ENCODE data around the gene PGC. TPM values are rescaled to one million over a fixed set of nuclear protein-coding genes. Genes with fewer than 3 reads are reported as not detected.

PGC gene
- total RNA-seq, 2 experiments from 2014 or later, result not detected

DNA sequence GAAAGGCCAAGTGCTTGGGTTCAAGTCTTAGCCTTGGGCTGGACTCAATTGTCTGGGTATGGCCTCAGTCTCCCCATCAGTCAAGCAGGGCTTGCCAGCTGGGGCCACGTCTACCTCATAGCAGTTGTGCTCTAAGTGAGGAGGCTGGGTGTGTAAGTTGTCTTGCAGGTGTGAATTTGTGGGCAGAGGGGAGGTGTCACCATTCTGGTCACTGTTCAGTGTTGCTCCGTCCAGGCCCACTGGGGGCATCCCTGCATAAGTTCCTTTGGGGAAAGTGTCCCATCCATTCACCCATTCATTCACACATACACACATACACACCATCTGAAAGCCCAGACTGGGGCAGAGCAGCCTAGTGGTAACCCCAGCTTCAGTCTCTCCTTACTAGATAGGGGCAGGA is 48.1 kb downstream of the PGC start:
- H3K27me3 Mint-ChIP-seq, result no peaks in the 10 kb centered on the region
- ATAC-seq, result no peak
- no peak for DNase-seq
- no peak overlapping the region for H3K27ac Mint-ChIP-seq
- H3K9me3 Mint-ChIP-seq (ENCODE audit: low read depth), result no peaks in the 10 kb centered on the region
- no peaks in the 10 kb centered on the region for H3K4me1 Mint-ChIP-seq
- H3K36me3 Mint-ChIP-seq, result no peaks in the 10 kb centered on the region
- H3K4me3 Mint-ChIP-seq, result no peak overlapping the region
- CTCF ChIA-PET, result interaction anchor here (1.3 kb wide), 1 partner anchor 17 kb away, joined by 3 read pairs; no protein-coding TSS in a partner anchor

DNA sequence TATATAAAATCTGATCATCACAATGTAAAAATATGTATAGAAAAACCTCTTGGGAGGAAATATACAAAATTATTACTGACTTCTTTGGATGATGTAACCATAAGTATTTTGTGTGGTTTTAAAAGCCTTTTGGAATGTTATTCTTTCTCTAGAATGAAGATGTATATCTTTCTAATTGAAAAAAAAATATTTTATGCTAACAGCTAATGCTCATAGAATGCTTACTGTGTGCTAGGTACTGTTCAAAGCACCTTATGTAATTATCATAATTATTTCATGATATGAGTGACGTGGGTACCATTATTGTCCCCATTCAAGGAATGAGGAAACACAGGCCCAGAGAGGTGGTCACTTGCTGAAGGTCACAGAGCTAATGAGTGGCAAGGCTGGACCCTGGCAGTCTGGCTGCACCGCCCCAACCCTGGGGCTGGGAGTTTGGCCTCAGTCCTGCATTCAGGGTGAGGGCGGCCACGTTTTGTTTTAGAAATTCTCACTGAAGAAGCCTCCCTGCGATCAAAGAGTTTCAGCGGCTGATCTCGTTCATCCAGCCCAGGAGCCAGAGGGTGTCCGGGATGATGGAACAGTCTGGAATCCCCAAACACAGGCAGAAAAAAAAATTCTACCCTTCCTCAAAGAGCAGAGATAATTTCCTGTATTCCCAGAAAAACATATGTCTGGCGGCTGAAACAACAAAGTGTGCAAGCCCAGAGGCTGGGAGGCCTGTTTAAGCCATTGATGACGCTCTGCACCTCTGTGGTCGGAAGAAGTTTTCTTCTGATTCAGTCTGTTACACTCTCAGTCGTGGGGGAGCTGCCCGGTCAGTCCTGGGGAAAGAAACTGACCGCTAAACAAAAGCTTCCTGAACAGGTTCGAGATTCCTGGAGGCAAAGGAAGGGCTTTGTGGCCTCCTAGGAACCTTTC is 49.1 kb downstream of the PGC start:
- CTCF ChIA-PET, result no interaction called here
- Mint-ChIP-seq H3K4me3 (no peak overlapping the region), H3K4me1 (no peaks in the 10 kb centered on the region), H3K27ac (no peak overlapping the region), H3K27me3 (no peaks in the 10 kb centered on the region), H3K36me3 (no peaks in the 10 kb centered on the region), H3K9me3 (ENCODE audit: low read depth) (no peaks in the 10 kb centered on the region)
- ATAC-seq (no peak), DNase-seq (no peak)

DNA sequence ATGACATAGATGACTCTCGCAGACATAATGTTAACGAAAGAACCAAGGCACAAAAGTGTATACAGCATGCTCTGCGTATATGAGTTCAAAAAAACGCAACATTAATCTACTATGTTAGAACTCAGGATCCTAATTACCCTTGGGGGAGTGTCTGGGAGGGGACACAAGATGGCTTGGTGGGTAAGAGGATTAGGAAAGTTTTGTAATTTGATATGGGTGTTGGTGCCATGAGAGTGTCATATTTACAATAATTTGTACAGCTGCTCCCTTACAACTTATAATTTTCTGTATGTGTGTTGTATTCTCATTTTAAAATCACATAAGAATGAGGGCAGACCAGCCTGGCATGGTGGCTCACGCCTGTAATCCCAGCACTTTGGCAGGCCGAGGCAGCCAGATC is 50.4 kb downstream of the PGC start:
- Mint-ChIP-seq H3K4me3 (no peak overlapping the region), H3K27me3 (no peaks in the 10 kb centered on the region), H3K4me1 (no peaks in the 10 kb centered on the region), H3K27ac (no peak overlapping the region), H3K36me3 (no peaks in the 10 kb centered on the region), H3K9me3 (ENCODE audit: low read depth) (no peaks in the 10 kb centered on the region)
- CTCF ChIA-PET, result no interaction called here
- DNase-seq (no peak), ATAC-seq (no peak)

DNA sequence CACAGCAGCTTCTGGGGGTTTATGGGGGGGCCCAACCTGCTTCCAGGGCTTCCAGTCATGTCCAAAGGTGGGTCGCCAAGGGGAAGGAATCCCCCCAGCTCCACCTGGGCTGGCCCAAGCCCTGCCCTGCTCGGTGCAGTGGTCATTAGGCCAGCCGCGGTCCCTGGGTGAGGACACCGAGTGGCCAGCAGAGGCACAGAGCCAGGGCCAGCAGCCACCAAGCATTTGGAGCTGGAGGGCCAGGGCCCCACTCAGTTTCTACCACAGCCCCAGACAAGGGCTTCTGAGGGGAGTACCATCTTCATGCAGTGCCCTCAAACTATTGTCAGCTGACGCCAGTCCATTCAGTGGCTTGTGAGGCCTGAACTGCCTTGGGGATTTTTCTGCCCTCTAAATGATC is 51.4 kb downstream of the PGC start:
- Mint-ChIP-seq H3K4me1 (no peaks in the 10 kb centered on the region), H3K27ac (no peak overlapping the region), H3K27me3 (no peaks in the 10 kb centered on the region), H3K4me3 (no peak overlapping the region), H3K36me3 (no peaks in the 10 kb centered on the region), H3K9me3 (ENCODE audit: low read depth) (no peaks in the 10 kb centered on the region)
- ATAC-seq (no peak), DNase-seq (no peak)
- CTCF ChIA-PET, result interaction anchor here (0.5 to 1.4 kb wide), 5 partner anchors 10 to 192 kb away, joined by 3 to 5 read pairs (median 3); partner anchors contain the start of gene TOMM6

DNA sequence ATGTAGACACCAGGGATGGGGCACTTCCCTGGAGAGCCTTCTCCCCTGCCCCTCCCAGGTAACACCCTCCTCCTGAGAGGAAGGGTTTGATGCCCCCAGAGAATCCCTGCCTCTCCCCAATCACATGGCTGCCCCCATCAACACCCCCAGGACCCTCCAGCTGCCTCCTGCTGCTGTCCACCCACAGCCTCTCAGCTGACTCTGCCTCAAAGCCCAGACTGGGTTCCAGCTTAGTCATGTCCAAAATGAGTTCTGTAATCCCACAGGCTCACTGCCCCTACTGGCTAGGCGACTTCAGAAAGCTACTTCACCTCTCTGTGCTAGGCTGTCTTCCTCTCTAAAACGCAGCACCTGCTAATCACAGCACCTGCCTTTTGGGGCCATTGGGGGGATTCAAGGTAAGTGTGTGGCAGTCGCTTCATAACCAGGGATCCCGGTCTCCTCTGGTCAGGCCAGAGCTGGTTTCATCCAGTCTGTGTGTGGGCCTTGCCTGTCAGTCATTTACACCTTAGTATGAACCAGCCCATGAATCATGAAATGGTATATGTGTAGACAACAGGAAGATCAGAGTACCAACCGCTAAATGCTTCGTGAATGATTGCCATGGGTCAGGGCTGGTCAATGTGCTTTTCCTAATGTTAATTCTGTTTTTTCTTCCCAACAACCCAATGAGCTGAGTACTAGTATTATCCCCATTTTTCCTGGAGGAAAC is 52.2 kb downstream of the PGC start:
- CTCF ChIA-PET, result interaction anchor here (0.7 to 2.1 kb wide), 4 partner anchors 11 to 20 kb away, joined by 3 to 10 read pairs (median 4); no protein-coding TSS in a partner anchor
- Mint-ChIP-seq H3K27ac (no peak overlapping the region), H3K4me1 (no peaks in the 10 kb centered on the region), H3K27me3 (no peaks in the 10 kb centered on the region), H3K4me3 (no peak overlapping the region), H3K9me3 (ENCODE audit: low read depth) (no peaks in the 10 kb centered on the region), H3K36me3 (no peaks in the 10 kb centered on the region)
- no peak for ATAC-seq
- DNase-seq, result no peak

DNA sequence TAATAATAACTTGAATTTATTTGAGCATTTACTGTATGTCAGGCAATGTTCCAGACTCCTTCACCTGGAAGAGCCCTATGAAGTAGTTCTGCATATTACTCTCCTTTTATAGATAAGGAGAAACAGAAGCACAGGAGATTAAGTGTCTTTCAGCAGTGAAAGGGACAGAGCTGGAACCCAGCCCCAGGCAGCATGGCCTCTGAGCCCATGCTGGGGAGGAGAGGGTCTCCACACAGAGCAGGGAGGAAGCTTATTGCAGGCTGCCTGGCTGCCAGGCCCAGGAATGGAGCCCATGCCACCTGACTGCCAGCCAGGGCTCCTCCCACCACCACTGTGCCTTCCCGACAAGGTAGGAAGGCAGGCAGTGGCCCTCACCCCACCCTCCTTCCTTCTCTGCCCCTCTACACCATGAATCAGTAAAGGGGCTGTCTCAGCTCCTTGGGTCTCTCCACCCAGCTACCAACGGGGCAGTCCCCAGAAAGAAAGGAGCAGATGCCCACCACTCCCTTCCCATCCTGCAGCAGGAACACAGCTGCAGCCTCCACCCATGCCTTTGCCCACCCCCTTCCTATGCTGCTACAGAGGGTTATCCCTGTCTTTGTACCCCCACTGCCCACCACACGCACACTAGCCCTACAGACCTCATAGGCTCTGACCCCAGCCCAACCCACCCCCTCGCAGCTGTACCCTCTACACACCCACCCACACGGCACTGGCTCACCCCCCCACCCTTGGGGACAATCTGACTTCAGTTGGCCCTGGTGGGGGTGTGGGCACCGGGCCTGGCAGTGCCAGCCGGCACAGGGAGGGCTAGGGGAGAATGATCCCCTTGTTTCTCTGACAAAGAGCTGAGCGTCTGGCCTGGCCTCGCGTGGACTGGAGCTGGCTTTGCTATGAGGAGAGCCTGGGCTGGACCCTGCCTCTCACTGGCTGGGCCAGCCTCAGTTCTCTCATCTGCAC is 53.6 kb downstream of the PGC start:
- no peak for ATAC-seq
- Mint-ChIP-seq H3K36me3 (no peaks in the 10 kb centered on the region), H3K4me1 (peaks cover 10% of the 10 kb centered on the region), H3K4me3 (no peak overlapping the region), H3K27ac (no peak overlapping the region), H3K27me3 (no peaks in the 10 kb centered on the region), H3K9me3 (ENCODE audit: low read depth) (no peaks in the 10 kb centered on the region)
- CTCF ChIA-PET, result interaction anchor here (1.0 to 2.1 kb wide), 3 partner anchors 10 to 13 kb away, joined by 3 to 10 read pairs (median 4); no protein-coding TSS in a partner anchor
- no peak for DNase-seq

DNA sequence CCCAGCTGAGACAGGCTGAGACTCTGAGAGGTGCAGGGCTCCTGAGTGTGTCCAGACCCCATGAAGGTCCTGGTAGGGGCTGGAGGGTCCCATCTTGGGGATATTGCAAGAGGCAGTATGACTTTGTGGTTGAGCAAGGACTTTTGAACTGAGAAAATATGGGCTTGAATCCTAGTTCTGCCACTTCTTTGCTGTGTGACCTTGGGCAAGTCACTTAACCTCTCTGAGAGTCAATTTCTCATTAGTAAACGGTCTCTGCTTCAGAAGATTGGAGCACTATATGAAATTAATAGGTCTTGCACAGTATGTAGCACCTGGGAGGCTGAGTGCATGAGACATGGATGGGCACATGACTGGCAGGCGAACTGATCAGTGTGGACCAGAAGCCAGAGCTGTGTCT is 54.5 kb downstream of the PGC start:
- CTCF ChIA-PET, result interaction anchor here (1.0 to 2.1 kb wide), 3 partner anchors 9 to 90 kb away, joined by 3 to 10 read pairs (median 5); no protein-coding TSS in a partner anchor
- DNase-seq (no peak), ATAC-seq (no peak)
- Mint-ChIP-seq H3K27me3 (no peaks in the 10 kb centered on the region), H3K9me3 (ENCODE audit: low read depth) (no peaks in the 10 kb centered on the region), H3K36me3 (no peaks in the 10 kb centered on the region), H3K4me1 (peaks cover 10% of the 10 kb centered on the region), H3K27ac (no peak overlapping the region), H3K4me3 (no peak overlapping the region)

DNA sequence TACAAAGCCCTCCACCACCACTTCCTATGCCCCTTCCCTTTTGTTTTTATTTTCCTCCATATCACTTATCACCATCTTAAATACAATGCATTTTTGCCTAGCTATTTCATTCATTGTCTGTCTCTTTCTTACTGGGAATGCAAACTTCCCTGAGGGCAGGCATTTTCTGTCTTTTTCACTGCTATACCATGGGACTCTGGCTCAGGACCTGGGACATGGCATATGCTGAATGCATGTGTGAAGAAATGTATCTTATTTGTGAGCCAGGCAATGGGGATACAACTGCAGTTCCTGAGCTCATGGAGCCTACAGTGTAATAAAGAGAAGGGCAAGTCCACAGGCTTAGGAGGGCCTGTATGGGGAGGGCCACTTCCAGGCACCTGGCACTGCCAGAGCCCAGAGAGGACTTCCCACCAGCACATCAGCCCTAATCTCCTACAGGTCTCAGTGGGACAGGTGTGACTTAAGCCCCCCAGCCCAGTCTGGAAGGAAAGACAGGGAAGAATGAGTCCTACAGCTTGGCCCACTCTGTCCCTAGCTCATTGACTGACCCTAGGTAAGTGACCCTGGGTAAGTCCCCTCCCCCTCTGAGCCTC is 55.0 kb downstream of the PGC start:
- H3K27me3 Mint-ChIP-seq, result no peaks in the 10 kb centered on the region
- H3K9me3 Mint-ChIP-seq (ENCODE audit: low read depth), result no peaks in the 10 kb centered on the region
- H3K4me1 Mint-ChIP-seq, result peaks cover 10% of the 10 kb centered on the region
- ATAC-seq, result no peak
- CTCF ChIA-PET, result interaction anchor here (1.0 to 1.3 kb wide), 4 partner anchors 9 to 324 kb away, joined by 3 to 5 read pairs (median 4); no protein-coding TSS in a partner anchor
- H3K4me3 Mint-ChIP-seq, result no peak overlapping the region
- H3K36me3 Mint-ChIP-seq, result no peaks in the 10 kb centered on the region
- DNase-seq, result no peak
- H3K27ac Mint-ChIP-seq, result no peak overlapping the region

DNA sequence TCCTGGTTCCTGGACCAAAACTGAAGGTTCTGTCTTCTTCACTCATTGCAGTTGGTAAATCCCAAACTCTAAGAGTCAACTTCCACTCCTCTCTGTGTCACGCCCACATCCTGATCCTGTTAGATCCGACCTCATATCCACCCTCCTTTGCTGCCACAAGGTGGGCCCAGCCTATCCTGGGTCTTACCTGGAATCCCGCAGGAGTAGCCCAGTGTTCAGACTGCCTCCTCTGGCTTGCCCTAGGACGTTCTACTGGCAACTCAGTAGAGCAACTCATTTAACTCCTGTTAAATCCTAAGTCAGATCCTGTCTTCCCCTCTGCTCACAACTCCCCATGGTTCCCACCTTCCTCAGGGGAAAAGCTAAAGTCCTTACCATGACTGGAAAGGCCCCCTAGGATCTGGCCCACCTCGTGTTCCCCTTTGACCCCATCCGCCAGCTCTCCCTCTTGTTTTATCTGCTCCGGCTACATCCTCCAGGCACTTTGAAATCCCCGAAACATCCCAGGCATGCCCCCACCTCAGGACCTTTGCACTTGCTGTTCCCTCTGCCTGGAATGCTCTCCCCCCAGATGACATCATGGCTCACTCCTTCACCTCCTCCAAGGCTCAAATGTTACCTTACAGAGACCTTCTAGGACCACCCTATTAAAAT is 55.6 kb downstream of the PGC start:
- Mint-ChIP-seq H3K27ac (no peak overlapping the region), H3K27me3 (no peaks in the 10 kb centered on the region), H3K36me3 (no peaks in the 10 kb centered on the region), H3K9me3 (ENCODE audit: low read depth) (no peaks in the 10 kb centered on the region), H3K4me3 (no peak overlapping the region), H3K4me1 (peaks cover 10% of the 10 kb centered on the region)
- DNase-seq, result no peak
- CTCF ChIA-PET, result interaction anchor here (1.0 to 1.3 kb wide), 3 partner anchors 8 to 323 kb away, joined by 3 to 5 read pairs (median 4); no protein-coding TSS in a partner anchor
- no peak for ATAC-seq

DNA sequence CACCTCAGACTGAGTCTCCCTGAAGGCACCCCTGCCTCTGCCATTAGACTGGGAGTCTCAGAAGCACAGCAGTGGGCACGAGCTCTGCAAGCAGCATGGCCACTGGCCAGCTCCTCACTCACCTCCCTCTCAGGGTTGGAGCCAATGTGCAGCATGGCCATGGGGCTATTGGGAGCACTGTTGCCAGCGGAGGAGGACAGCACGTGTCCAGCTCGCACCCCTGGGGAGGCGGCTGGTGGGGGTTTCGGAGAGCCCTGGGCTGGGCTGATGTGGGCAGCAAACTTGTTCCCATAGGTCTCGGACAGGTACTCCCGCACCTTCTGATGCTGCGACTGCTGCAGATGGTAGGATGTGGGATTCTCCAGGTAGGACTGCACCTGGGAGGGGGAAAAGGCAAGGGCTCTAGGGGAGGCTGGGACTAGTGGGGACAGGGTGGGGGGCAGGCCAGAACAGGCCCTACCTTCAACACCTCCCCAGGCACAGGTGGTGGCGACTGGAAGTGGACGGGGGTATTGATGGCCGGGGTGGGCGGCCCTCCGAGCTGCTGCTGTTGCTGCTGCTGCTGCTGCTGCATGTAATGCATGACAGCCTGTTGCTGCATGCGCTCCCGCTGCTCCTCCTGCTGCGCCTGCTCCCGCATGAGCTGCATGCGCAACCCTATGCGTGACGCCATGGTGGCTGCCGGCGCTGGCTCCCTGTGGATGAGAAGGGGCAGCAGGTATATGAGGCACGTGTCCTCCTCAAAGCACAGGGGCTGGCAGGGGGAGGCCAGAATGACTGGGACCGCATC is 56.5 kb downstream of the PGC start:
- H3K4me1 Mint-ChIP-seq, result peaks cover 10% of the 10 kb centered on the region
- H3K9me3 Mint-ChIP-seq (ENCODE audit: low read depth), result no peaks in the 10 kb centered on the region
- CTCF ChIA-PET, result interaction anchor here (0.9 kb wide), 1 partner anchor 88 kb away, joined by 3 read pairs; no protein-coding TSS in a partner anchor
- no peak overlapping the region for H3K4me3 Mint-ChIP-seq
- no peaks in the 10 kb centered on the region for H3K27me3 Mint-ChIP-seq
- H3K27ac Mint-ChIP-seq, result no peak overlapping the region
- ATAC-seq (no peak), DNase-seq (no peak)
- no peaks in the 10 kb centered on the region for H3K36me3 Mint-ChIP-seq

DNA sequence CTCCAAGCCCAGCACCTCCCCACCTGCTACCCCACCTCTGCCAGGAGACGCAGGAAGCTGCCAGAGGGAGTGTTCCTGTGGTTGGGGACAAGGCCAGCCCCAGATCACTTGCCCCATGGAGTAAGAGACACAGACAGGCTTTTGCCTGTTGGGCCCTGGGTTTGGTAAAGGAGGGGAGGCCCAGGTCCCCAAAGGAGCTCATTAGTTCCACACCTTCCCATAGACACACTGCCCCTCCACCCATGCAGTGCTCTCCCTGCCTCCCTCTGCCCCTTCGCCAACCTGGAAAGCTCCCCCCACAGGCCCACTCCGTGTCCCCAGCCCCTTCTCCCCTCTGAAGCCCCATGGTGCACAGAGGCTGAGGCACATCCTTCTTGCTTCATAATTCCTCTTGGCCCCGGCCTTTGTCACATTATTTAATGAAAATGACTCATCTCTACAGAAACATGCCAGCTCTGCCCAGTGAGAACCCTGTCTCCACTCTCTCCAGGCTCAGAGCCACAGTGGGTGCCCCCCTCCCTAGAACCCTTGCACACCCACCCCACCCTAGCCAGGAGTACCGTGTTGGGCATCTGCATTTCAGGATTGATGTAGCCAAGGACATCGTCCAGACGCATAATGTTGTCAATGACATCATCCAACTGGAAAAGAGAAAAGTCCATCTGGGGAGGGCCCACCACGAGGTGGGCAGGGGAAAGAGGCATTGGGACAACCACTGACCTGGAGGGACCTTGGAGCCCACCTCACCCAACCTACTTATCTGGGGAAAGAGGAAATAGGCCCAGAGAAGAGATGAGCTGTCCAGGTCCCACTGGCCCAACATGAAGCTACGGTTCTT is 57.8 kb downstream of the PGC start:
- DNase-seq (no peak), ATAC-seq (no peak)
- H3K4me3 Mint-ChIP-seq, result no peak overlapping the region
- H3K4me1 Mint-ChIP-seq, result peaks cover 10% of the 10 kb centered on the region
- H3K27me3 Mint-ChIP-seq, result no peaks in the 10 kb centered on the region
- no peaks in the 10 kb centered on the region for H3K9me3 Mint-ChIP-seq (ENCODE audit: low read depth)
- CTCF ChIA-PET, result interaction anchor here (0.9 to 2.2 kb wide), 5 partner anchors 11 to 86 kb away, joined by 3 to 10 read pairs (median 3); no protein-coding TSS in a partner anchor
- no peaks in the 10 kb centered on the region for H3K36me3 Mint-ChIP-seq
- H3K27ac Mint-ChIP-seq, result no peak overlapping the region

All from activated CD8-positive, alpha-beta memory T cell treated with anti-CD3 and anti-CD28 coated beads, Interleukin-2, amount 10 ng/mL, durations not matched to agents 7 days and 5 days (primary cell).